Prostate gland (tissue), 2 donors: ENCODE results near the gene TVP23A.

ENCODE experiments used
- CTCF ChIP-seq, 4 experiments: fragments of 200-600 bp in 2 of 4; fragments of 450-650 bp in 2 of 4; sonication (generic) in 2 of 4; IDR thresholded peaks; 1 replicate in 3 of 4; 2 replicates in 1 of 4; pipeline ENCODE4 v1.5.1; 2016 to 2019; ENCODE audit warnings: antibody characterized with exemption in 4 of 4, mild to moderate bottlenecking in 2 of 4, moderate library complexity in 2 of 4
- POLR2AphosphoS5 ChIP-seq: sonication (generic); formaldehyde crosslinking; IDR thresholded peaks from one replicate; pipeline ENCODE4 v1.6.1; 2017; ENCODE audit warnings: antibody characterized with exemption

- TF ChIP-seq CTCF (IDR thresholded peaks at IDR 0.05) (no peak), POLR2AphosphoS5 (peak; percentile 29)
These were observed 89.2 kb downstream of the TVP23A start for GRCh38 chr16:10729104-10730048.
